Head of caudate nucleus (tissue), 42 donors: Measurements from ENCODE around the gene AMIGO1.
A peak's percentile ranks its signal among the peaks of the same experiment; 100 is the strongest.
"Not testable (repeated sequence)": the region's sequence is repeated elsewhere in the genome, so short reads cannot be mapped to it uniquely, and the experiment has no call there.

Experiments
- DNase-seq, 42 donors: peaks; one replicate each; pipeline versions ENCODE4 v3.0.0 to v3.0.0-alpha.2; 2020 to 2021; ENCODE audit warnings: mixed read lengths in 7 of 42
- intact Hi-C: fragments of 100-400 bp; cut with DNase I; formaldehyde crosslinking; loops from one replicate; pipeline ENCODE4 v1.15.0; 2022

The AMIGO1 gene

DNA sequence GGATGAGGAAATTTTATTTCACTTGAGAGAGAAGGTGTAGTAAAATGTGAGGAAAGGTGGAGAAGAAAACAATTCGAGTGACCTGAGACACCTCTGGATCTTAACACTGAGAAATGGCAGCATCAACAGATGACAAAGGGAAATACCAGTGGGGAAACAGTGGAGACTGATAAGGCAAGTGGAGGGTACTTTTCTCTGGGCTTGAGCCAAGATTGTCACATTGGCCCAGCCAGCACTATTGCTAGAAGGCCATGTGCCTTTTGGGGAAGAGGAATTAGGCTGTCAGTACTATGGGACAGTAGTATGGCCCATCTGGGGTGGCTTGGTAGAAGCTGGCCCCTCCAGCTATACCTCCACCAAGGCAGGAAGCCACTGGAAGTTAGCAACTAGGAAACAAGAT is 34.8 kb downstream of the AMIGO1 start:
- DNase-seq, result no peak
- intact Hi-C loops, result no loop called here

DNA sequence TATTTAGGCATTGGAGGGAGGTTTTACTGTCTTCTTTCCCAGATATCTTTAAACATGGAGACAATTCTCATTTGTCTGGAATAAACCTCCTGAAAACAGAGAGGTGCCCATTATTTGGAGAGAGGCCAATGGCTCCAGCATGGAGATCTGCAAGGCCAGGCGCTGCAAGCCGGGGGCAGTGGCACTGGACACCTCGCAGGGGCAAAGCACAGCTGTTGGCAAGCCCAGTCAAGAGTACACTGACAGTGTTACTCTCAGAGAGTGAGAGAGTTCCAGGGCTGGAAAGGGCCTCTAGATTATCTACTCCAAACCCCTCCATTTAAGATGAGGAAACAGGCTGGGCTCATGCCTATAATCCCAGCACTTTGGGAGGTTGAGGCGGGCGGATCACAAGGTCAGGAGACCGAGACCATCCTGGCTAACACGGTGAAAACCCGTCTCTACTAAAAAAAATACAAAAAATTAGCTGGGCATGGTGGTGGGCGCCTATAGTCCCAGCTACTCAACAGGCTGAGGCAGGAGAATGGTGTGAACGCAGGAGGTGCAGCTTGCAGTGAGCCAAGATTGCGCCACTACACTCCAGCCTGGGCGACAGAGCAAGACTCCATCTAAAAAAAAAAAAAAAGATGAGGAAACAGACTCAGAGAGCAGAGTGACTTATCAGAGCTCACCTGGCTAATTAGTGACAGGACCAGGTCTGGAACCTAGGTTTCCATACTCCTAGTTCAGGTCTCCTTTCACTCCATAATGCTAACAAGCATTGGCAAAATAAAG is 36.1 kb downstream of the AMIGO1 start:
- not testable (repeated sequence) for DNase-seq

DNA sequence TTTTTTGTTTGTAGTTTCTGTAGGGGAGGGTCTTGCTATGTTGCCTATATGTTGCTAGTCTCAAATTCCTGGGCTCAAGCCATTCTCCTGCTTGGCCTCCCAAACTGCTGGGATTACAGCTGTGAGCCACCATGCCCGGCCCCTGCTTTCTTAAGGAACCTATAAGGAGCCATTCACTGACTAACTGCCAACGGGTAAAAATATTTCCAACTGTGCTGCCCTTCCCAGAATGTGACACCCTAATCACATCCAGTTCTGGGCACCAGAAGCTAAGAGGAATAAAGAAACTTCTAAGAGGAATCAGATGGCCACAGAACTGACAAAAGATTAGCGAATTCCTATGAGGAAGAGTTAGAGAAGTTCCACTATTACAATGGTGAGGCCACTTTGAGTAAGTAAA is 36.7 kb downstream of the AMIGO1 start:
- DNase-seq, result no peak
- intact Hi-C loops, result no loop called here

More for the DNA sequence above, 36.1 kb downstream of the AMIGO1 start:
- intact Hi-C loops, result not testable (repeated sequence)

DNA sequence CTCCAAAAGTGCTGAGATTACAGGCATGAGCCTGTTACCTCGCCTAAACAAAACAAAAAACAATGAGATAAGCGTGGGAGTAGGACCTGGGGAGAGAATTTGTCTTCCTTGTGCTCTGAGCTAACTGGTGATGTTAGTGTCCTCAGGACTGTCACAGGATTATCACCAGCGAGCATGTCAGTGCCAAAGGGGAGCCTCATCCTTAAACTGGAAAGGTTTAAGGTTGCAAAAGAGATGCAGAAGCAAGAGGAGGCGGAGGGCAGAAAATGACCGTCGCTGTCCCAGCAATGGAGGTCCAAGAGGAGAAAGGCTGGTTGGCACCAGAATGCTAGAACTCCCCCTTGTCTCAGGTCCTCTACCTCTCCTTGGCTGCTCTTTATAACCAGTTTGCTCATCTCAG is 39.3 kb downstream of the AMIGO1 start:
- intact Hi-C loops, result no loop called here
- peak in 1 of 42 donors; percentile 18 for DNase-seq

DNA sequence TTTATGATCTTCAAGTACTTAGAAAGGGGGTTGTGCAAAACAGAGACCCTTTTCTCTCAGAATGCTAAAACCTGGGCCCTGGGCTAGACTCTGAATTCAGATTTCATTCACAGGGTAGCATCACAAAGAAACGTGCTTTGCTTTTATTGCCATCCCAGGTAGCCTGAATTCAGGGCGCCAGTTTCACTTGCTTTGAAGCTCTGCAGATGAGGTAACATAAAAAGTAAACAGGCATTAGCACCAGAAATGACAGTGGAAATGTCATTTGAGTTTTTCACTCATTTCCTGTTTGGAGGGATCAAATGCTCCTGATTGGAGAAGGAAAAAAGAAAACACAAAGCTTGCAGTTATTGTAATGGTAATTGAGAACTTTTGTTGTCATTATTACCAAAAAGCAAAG is 40.6 kb downstream of the AMIGO1 start:
- intact Hi-C loops, result no loop called here
- no peak for DNase-seq

DNA sequence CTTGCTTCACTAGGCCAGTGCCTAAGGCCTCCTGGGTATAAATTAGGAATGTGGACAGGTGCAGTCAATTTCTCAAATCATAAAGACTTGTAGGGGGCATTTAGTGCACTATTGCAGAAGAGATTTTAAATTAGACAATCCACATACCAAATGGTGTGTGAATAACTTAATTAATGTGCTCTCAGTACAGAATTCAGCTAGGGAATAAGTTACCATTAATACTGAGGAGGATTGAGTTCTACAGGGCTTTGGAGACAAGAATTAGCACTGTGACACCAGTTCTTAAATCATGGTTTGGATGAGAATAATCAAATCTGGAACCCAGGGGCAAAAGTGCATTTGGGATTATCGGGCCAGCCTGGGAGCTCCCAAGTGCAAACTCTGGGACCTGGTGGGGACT is 41.5 kb downstream of the AMIGO1 start:
- intact Hi-C loops, result no loop called here
- DNase-seq, result no peak

DNA sequence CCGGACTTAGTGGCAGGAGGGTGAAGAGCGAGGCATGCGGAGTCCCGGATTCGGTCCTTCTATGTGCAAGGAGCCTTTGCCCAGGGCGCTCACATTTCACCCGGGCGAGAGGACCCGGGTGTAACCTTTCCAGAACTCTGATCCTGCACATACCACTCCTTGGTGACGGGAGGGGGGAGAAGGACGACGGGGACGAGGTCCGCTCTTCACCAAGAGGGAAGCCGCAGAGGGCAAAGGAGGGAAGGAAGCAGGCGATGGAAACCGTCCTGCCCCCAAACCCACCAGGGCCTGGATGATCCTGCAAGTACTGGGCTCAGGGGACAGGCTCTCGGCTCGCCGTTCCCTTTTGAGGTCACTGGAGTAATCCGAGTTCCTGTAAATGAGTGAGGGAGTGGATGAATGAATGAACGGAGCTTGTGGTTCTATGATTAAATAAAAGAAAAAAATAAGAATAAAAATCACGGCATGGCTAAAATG is 42.2 kb downstream of the AMIGO1 start:
- intact Hi-C loops, result no loop called here
- DNase-seq, result no peak

DNA sequence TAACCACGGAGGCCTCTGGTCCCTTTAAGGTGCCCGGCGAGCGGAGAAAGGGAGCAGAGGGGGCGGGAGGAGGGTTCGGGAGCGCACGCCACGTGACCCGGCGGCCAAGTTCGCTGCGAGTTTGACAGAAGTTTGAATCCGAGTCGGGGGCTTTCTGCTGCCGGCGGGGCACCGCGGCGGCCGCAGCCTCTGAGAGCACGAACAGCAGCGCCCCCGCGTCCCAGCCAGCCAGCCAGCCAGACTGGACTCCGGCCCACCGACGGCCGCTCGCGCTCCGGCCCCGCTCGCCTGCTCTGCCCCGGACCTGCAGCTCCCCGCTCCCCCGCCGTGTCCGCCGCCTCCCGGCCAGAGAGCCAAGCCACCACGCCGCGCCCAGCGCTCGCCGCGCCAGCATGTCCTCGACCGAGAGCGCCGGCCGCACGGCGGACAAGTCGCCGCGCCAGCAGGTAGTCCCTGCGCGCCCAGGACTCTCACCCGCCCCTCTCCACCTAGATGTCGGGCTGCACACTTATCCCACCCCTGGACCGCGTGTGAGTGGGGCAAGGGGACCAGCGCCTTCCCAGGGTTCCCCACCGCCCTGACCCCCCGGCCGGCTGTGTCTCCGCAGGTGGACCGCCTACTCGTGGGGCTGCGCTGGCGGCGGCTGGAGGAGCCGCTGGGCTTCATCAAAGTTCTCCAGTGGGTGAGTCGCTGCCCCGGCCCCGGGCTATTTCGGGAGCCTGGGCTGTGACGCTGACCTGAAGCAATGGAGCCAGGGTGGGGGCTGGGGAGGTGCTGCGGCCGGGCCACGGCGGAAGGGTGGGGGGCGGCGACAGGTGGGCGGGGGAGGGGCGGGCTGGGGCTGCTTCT is 42.9 kb downstream of the AMIGO1 start, which contains the start of gene SYPL2:
Gene SYPL2 (plus strand): TSS at position 95 of the 849 bp plus-strand sequence. CDS start 298 bp downstream, at position 393.
- intact Hi-C loops, result no loop called here
- DNase-seq, result peak in 38 of 42 donors; percentile 9 to 76 (median 40)

DNA sequence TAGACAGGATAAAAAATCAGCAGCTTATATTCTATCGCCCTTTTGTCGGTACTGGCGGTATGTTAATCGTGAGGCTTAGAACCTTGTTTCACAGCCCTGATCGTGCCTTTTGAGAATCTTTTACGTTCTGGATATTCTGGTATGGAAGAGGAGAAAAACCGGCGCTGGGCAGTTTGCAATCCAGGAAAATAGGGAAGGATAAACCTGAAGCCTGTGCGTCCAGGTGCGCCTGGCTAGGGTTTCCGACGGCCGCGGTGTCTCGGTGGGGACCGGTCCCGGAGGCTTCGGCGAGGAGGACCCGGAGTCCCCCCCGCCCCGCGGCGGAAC is 43.4 kb downstream of the AMIGO1 start:
- intact Hi-C loops, result no loop called here
- DNase-seq, result no peak

DNA sequence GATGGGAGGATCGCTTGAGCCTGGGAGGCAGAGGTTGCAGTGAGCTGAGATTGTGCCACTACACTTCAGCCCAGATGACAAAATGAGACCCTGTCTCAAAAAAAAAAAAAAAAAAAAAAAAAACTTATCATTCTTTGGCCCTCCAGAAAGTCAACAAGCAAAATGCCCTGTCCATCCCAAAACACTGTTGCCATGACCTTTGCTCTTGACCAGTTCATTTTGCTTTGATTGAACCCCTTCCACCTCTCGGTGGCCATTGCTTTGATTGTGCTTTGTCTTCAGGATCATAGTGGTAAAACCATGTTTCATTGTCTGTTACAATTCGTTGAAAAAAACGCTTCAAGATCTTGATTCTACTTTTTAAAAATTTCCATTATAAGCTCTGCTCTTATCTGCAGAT is 51.7 kb downstream of the AMIGO1 start:
- DNase-seq, result no peak
- intact Hi-C loops, result no loop called here

DNA sequence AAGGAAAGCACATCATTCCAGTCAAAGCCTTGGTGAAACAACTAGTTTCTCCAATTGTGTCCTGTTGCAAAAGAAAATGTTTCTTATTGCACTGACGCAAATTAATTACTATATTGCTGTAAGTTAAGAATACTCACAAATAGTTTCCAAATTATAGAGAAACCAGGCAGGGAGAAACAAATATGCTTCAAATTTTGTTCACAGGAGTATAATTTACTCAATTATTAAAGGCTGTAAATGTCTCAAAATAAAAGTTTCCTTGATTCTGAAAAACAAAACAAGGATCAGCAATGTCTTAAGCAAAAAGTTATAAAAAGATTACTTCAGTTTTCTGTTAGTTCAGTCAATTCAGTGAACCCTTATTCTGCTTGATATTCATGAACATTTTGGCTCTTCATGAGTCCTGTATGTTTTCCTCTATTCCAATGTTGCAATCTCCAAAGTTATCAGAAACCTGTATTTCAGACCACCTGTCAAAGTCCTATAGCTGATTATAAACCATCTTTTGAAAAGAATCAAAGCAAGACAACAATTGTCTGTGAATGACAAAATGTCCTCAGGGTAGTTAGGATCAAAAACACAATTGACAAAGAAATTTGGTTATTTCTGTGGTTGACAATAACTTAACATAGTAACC is 54.9 kb downstream of the AMIGO1 start:
- intact Hi-C loops, result no loop called here
- no peak for DNase-seq
